HG02938 (cell line): ENCODE results near the gene DNASE1L1.

Experiments
- ATAC-seq: cut with Tn5 transposase; IDR thresholded peaks from one replicate; pipeline ENCODE4 v1.9.1; 2021; ENCODE audit warnings: mild to moderate bottlenecking, moderate library complexity; ENCODE audit not compliant: unreplicated experiment

The DNASE1L1 gene

DNA sequence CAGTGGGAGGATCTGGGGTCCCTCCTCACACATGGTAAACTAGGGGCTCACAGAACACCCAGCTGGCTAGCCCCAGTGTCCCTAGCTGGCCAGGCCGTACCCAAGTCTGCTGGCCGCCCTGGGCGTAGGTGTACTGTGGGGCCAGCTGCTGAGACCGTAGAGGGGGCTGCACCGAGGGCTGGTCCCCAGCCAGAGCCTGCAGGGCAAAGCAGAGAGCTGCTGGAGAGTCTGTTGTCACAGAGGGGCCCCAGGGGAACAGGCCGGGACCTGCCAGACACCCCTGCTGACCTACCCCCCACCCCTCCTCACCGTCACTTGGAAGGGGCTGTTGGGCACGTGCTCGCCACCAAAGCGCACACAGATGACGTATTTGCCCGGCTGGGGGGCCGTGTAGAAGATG is 54.5 kb downstream of the DNASE1L1 start:
- ATAC-seq, result no peak

DNA sequence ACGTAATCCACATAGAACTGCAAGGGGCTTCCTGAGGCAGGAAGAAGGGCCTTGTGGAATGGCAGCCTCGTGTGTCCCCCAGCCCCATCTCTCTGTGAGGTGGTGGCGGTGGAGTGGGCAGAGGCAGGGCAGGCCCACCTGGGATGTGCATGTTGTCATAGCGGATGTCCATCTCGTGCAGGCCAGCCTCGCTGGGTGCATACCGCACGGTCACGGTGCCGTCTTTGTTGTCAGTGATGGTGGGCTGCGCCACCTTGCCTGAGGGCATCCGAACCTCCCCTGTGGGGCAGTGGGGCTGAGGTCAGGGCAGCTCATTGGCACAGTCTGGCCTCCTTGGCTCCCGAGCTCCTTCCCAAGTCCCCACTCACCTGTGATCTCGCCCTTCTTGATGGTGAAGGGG is 55.0 kb downstream of the DNASE1L1 start:
- ATAC-seq, result no peak

DNA sequence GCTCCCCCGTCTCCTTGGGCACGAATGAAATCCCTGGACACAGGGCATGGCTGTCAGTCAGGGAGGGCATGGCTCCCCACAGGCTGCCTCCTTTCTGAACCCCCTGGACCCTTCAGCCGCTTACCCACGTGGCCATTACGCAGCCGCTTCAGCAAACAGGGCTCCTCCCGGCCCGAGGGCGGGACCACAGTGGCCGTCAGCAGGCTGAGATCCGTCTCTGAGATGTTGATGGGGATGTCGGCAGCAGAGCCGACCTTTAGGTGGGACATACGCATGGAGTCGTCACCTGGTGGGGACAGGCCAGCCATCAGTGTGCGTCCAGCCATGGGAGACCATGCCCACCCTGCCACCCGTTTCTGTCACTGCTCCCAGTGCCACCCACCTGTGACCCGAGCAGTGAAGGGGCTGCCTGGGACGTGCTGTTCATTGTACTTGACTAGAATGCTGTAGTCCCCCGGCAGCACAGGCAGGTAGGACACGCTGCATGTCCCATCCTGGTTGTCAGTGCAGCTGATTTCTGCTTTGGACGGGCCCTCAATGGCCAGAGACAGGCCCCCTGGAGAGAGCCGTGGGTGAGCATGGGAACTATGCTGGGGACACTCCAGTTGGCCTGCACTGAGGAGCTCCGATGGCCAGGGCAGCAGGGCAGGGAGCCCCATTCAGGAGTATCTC is 55.7 kb downstream of the DNASE1L1 start:
- ATAC-seq, result no peak

DNA sequence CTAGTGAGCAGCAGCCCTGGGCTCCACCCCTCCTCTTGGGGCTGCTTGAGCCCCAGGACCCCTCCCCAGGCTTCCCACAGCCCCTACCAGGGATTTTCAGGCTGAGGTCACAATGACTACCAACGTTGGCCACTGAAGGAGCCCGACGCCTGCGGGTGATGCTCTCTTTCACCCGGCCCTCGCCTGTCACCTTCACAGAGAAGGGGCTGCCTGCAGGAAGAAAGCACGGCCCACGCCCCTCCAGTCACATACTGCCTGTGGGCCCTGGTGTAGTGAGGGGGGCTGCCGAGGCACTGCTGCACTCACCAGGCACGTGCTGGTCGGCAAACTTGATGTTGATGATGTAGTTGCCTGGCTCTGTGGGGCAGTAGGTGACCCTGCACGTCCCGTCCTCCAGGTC is 56.6 kb downstream of the DNASE1L1 start:
- ATAC-seq, result no peak

DNA sequence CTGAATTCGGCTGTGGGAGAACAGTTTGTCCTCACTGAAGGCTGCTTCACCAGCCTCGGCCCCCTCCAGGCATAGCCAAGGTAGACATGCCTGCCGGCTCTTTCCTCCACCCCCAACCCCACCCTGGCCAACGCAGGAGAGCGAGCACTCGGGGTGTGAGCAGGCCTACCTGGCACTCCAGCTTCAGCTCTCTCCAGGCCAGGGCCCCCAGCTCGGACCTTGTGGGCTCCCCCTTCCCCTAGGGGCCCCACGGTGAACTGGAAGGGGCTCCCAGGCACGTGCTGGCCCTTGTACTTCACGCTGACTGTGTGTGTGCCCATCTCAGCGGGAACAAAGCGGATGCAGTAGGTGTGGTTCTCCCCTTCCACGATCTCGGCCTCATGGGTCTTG is 57.0 kb downstream of the DNASE1L1 start:
- ATAC-seq, result no peak
